Karpas-422 (cell line): ENCODE data around the gene F2R. TPM values are rescaled to one million over a fixed set of nuclear protein-coding genes. Genes with fewer than 3 reads are reported as not detected.
"Not testable (repeated sequence)": the region's sequence is repeated elsewhere in the genome, so short reads cannot be mapped to it uniquely, and the experiment has no call there.

Experiments used
- DNase-seq: peaks from one replicate; pipeline ENCODE4 v3.0.0-alpha.2; 2015
- H2AFZ ChIP-seq: fragments of 200-600 bp; sonication (generic); 2 replicates; pipeline ENCODE4 v1.6.1; 2014; ENCODE audit warnings: antibody characterized with exemption, low read length, mixed read lengths
- H3K27ac ChIP-seq: fragments of 200-600 bp; sonication (generic); 2 replicates; pipeline ENCODE4 v1.5.1; 2014; ENCODE audit warnings: mild to moderate bottlenecking, low read length, moderate library complexity
- H3K27me3 ChIP-seq: fragments of 200-600 bp; sonication (generic); 2 replicates; pipeline ENCODE4 v1.6.1; 2014; ENCODE audit warnings: low read length, mixed read lengths
- H3K36me3 ChIP-seq: fragments of 200-600 bp; sonication (generic); 2 replicates; pipeline ENCODE4 v1.6.1; 2014; ENCODE audit warnings: low read length, mixed read lengths; ENCODE audit not compliant: insufficient read depth
- H3K4me1 ChIP-seq: fragments of 200-600 bp; sonication (generic); 2 replicates; pipeline ENCODE4 v1.6.1; 2014; ENCODE audit warnings: mild to moderate bottlenecking, low read length, mixed read lengths
- H3K4me2 ChIP-seq: fragments of 200-600 bp; sonication (generic); 2 replicates; pipeline ENCODE4 v1.6.1; 2014; ENCODE audit warnings: low read length, low read depth, mild to moderate bottlenecking; ENCODE audit not compliant: poor library complexity, severe bottlenecking
- H3K4me3 ChIP-seq: fragments of 200-600 bp; sonication (generic); 2 replicates; pipeline ENCODE4 v1.5.1; 2014; ENCODE audit warnings: mild to moderate bottlenecking, antibody characterized with exemption, low read length, mixed read lengths
- H3K79me2 ChIP-seq: fragments of 200-600 bp; sonication (generic); 2 replicates; pipeline ENCODE4 v1.6.1; 2014; ENCODE audit warnings: mild to moderate bottlenecking, low read length, mixed read lengths
- H3K9ac ChIP-seq: fragments of 200-600 bp; sonication (generic); 2 replicates; pipeline ENCODE4 v1.6.0; 2014; ENCODE audit warnings: low read length
- H3K9me2 ChIP-seq: fragments of 200-600 bp; sonication (generic), shearing (Covaris generic); replicated peaks from 2 replicates; pipeline ENCODE4 v1.6.0; 2014; ENCODE audit warnings: mild to moderate bottlenecking, low read length, moderate library complexity; ENCODE audit not compliant: insufficient read depth
- H3K9me3 ChIP-seq: fragments of 300-700, 200-600 bp; sonication (generic); 2 replicates; pipeline ENCODE4 v1.6.1; 2014; ENCODE audit warnings: low read length, mixed read lengths
- H4K20me1 ChIP-seq: fragments of 200-600 bp; sonication (generic); 2 replicates; pipeline ENCODE4 v1.6.1; 2014; ENCODE audit warnings: mild to moderate bottlenecking, antibody characterized with exemption, low read length, low read depth; ENCODE audit not compliant: insufficient read depth
- total RNA-seq: library from RNA; depleted of rRNA; stranded (reverse); fragments of >200 nt; shearing (Covaris generic); gene quantifications from 2 replicates; pipeline ENCODE4 v1.2.3, GENCODE V29; 2014; ENCODE audit warnings: low replicate concordance

The F2R gene
- total RNA-seq, 1 experiment from 2014 or later, result not detected

DNA sequence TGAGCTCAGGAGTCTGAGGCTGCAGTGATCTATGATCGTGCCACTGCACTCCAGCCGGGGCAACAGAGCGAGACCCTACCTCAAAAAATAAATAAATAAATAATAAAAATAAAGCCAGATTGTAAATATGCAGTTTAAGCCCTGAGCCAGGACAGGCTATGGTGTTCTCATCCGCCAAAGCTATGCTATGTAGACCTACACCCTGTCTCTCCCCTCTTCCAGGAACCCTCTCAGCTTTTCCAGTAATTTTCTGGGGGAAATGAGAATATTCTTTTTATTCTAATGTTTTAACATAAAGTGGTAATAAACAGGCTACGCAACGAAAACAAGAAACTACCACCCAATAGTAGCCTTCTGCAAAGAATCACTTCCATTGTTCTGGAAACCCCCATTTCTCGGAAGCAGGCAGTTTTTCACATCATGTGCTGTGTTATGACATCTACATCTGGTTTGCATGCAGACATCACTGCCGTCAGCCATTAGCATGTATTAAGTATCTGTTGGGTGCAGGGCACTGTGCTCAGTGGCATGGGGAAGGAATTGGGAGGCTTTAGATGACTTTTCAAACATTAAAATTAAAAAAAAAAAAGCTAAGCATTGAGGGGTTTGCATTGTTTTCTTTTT, 38.0 kb upstream of the F2R start:
- H3K4me3 ChIP-seq, result no peak overlapping the region
- H3K9me3 ChIP-seq, result no peaks in the 10 kb centered on the region
- no peaks in the 10 kb centered on the region for H4K20me1 ChIP-seq
- no peaks in the 10 kb centered on the region for H3K9me2 ChIP-seq
- DNase-seq, result no peak
- no peak overlapping the region for H3K9ac ChIP-seq
- no peaks in the 10 kb centered on the region for H3K27me3 ChIP-seq
- no peak overlapping the region for H2AFZ ChIP-seq
- H3K36me3 ChIP-seq, result no peaks in the 10 kb centered on the region
- no peak overlapping the region for H3K27ac ChIP-seq
- H3K4me1 ChIP-seq, result no peaks in the 10 kb centered on the region
- no peaks in the 10 kb centered on the region for H3K79me2 ChIP-seq
- no peak overlapping the region for H3K4me2 ChIP-seq

DNA sequence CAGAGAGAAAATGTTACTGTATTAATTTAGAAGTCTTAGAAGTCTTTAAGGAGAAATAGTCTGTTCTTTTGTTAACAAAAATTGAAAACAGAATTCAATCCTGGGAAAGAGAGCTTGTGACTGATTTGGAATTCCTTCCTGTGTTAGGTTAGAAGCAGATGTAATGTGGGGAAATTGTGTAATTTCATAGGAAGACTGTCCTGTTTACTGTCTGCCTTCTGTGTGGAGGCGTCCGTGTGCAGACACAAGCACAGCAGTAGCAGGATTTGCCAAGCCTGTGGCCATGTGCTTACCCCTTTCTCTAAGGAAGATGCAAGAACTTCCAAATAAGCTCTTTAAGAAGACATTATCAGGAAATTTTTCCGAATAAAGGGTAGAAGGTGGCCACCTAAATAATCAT, 36.7 kb upstream of the F2R start:
- no peak overlapping the region for H3K27ac ChIP-seq
- H2AFZ ChIP-seq, result no peak overlapping the region
- no peak for DNase-seq
- no peaks in the 10 kb centered on the region for H3K79me2 ChIP-seq
- no peaks in the 10 kb centered on the region for H3K9me2 ChIP-seq
- no peaks in the 10 kb centered on the region for H3K4me1 ChIP-seq
- H3K9ac ChIP-seq, result no peak overlapping the region
- no peaks in the 10 kb centered on the region for H3K36me3 ChIP-seq
- H3K4me2 ChIP-seq, result no peak overlapping the region
- no peak overlapping the region for H3K4me3 ChIP-seq
- no peaks in the 10 kb centered on the region for H3K9me3 ChIP-seq
- no peaks in the 10 kb centered on the region for H3K27me3 ChIP-seq
- no peaks in the 10 kb centered on the region for H4K20me1 ChIP-seq

DNA sequence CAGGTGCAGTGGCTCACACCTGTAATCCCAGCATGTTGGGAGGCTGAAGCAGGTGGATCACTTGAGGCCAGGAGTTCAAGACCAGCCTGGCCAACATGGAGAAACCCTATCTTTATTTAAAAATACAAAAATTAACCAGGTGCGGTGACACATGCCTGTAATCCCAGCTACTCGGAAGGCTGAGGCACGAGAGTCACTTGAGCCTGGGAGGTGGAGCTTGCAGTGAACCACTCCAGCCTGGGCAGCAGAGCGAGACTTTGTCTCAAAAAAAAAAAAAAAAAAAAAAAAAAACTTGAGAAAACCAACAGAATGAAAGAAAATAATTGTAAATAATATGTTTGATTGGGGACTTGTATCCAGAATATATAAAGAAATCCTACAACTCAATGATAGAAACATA, 35.1 kb upstream of the F2R start:
- H3K4me1 ChIP-seq, H2AFZ ChIP-seq, H3K4me2 ChIP-seq, H3K79me2 ChIP-seq, H3K9me2 ChIP-seq, H3K9me3 ChIP-seq, H4K20me1 ChIP-seq, H3K36me3 ChIP-seq, H3K27ac ChIP-seq, H3K27me3 ChIP-seq, H3K4me3 ChIP-seq, DNase-seq, H3K9ac ChIP-seq: not testable (repeated sequence)

DNA sequence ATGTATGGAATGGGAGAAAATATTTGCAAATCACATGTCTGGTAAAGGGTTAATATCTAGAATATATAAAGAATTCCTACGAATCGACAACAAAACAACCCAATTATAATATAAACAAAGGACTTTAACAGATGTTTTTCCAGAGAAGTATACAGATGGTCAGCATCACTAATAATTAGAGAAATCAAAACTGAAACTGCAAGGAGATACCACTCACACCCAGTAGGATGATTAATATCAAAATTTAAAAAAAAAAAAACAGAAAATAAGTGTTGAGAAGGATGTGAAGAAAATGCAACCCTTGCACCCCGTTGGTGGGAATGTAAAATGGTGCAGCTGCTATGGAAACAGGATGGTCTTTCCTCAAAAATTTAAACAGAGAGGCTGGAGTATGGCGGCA, 34.6 kb upstream of the F2R start:
- Histone ChIP-seq H2AFZ (no peak overlapping the region), H3K9ac (no peak overlapping the region), H3K27me3 (no peaks in the 10 kb centered on the region), H3K79me2 (no peaks in the 10 kb centered on the region), H3K4me2 (no peak overlapping the region), H3K9me3 (no peaks in the 10 kb centered on the region), H3K36me3 (no peaks in the 10 kb centered on the region), H3K4me1 (no peaks in the 10 kb centered on the region), H3K4me3 (no peak overlapping the region), H3K27ac (no peak overlapping the region), H4K20me1 (no peaks in the 10 kb centered on the region), H3K9me2 (no peaks in the 10 kb centered on the region)
- no peak for DNase-seq

DNA sequence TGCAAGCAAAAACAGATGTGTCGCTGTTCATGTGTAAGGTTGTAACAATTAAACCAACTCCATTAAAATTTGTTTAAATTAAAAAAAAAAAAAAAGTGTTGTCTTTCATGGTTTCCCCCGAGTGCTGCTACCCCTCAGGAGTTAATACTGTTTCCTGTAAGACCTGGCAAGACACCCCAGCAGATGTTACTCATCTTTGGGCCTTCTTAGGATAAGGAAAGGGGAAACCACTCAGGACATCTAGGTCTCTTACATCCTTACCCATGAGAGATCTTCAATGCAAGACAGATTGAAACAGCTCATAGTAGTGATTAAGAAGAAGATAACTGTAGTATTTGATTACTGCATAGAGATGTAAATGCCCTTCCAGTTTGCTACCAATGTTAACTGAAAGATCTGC, 33.5 kb upstream of the F2R start:
- Histone ChIP-seq H3K4me2 (no peak overlapping the region), H3K4me3 (no peak overlapping the region), H3K27me3 (no peaks in the 10 kb centered on the region), H3K4me1 (no peaks in the 10 kb centered on the region), H3K79me2 (no peaks in the 10 kb centered on the region), H3K36me3 (no peaks in the 10 kb centered on the region), H4K20me1 (no peaks in the 10 kb centered on the region), H3K27ac (no peak overlapping the region), H3K9ac (no peak overlapping the region), H3K9me2 (no peaks in the 10 kb centered on the region), H3K9me3 (no peaks in the 10 kb centered on the region), H2AFZ (no peak overlapping the region)
- no peak for DNase-seq

DNA sequence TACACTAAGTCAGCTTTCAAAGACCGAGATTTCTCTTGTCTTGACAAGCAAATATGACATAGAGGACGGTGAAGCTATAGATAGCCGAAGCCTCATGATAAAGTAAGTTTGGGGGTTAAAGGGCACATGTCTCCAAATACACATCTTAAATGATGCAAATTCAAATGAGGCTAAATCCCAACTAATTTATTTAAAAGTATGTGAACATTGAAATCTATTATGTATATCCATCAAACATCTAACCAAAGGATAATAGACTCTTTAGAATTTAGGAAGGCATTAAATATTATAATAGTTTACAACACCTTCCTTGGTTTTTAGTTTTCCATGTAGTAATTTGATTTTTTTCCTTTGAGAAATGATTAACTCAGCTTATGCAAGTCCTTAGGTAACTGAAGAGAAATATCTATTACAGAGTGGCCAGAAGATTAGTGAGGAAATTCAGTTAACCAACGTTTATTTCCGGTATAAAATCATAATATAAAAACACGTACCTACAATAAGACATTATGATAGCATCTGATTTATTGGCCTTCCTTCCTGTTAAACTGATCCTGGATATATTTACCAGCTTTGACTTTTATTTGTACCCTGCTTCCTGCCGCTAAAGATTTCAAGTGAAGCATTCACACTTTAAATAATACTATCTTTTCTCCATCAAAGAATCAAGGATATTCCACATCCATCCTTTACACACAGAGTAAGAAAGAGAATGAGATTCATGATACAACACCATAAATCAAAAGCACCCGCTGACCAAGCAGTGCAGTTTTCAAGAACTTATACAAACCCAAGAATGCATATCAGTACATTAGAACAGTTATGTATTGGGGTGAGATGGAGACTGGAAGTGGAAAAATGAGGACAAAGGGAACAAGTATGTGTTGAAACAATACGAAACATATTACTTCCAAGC, 31.9 kb upstream of the F2R start:
- H3K27ac ChIP-seq, result no peak overlapping the region
- H3K9me2 ChIP-seq, result no peaks in the 10 kb centered on the region
- no peak overlapping the region for H3K4me3 ChIP-seq
- no peaks in the 10 kb centered on the region for H3K36me3 ChIP-seq
- no peaks in the 10 kb centered on the region for H3K4me1 ChIP-seq
- no peaks in the 10 kb centered on the region for H3K79me2 ChIP-seq
- no peak overlapping the region for H2AFZ ChIP-seq
- no peaks in the 10 kb centered on the region for H3K9me3 ChIP-seq
- no peak for DNase-seq
- H3K27me3 ChIP-seq, result no peaks in the 10 kb centered on the region
- no peak overlapping the region for H3K4me2 ChIP-seq
- H3K9ac ChIP-seq, result no peak overlapping the region
- no peaks in the 10 kb centered on the region for H4K20me1 ChIP-seq

DNA sequence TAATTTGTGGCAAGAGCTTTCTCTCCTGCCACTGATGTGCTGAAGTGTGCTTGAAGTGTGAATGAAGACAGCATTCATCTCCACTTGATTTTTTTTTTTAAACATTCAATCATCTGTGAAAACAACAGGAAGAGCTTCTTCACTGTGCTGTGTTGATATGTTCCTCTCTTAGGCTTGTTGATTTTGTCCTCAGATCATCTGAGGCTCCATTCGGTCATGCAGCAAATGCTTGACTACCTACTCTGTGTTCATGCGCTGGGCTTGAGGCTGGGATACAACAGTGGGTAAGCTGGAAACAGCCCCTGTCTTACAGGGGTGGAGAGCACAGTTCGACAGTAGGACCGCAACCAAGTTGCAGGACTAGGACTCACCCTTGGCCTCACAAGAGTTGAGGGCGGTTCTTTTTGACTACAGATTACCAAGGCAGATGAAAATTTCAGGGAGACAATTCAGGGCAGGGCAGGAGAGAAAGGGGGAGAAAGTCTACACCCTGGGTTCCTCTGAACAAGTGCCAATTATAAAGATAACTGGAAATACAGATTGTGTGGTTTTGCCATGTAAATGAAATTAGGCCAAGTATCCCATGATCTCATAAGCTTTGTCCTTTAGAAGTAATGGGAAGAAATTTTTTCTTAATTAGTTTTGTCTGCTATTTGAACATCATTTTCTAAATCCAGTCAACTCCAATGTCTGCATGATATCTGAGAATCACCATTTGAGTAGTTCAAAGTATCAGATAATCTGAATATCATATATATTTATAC, 31.0 kb upstream of the F2R start:
- Histone ChIP-seq H4K20me1 (no peaks in the 10 kb centered on the region), H3K79me2 (no peaks in the 10 kb centered on the region), H3K27ac (no peak overlapping the region)

DNA sequence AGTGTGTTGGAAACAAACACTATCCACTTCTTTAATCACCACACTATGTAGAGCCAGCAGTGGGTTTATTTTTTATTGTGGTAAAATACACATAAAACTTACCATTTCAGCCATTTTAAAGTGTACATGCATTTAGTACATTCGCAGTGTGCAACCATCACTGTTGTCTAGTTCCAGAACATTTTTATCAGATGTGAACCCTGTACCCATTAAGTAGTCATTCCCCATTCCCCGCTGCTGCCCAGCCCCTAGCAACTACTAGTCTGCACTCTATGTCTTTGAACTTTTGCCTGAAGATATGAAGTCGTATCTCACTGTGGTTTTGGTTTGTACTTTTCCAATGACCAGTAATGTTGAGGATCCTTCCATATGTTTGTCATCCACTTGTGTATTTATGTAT, 30.2 kb upstream of the F2R start:
- H3K27ac ChIP-seq, result no peak overlapping the region
- no peaks in the 10 kb centered on the region for H3K9me3 ChIP-seq
- no peaks in the 10 kb centered on the region for H3K27me3 ChIP-seq
- no peak for DNase-seq
- no peak overlapping the region for H2AFZ ChIP-seq
- H3K9me2 ChIP-seq, result no peaks in the 10 kb centered on the region
- H3K4me2 ChIP-seq, result no peak overlapping the region
- H3K36me3 ChIP-seq, result no peaks in the 10 kb centered on the region
- H4K20me1 ChIP-seq, result no peaks in the 10 kb centered on the region
- no peak overlapping the region for H3K4me3 ChIP-seq
- no peaks in the 10 kb centered on the region for H3K4me1 ChIP-seq
- H3K9ac ChIP-seq, result no peak overlapping the region
- H3K79me2 ChIP-seq, result no peaks in the 10 kb centered on the region

More for the DNA sequence above, 31.0 kb upstream of the F2R start:
- Histone ChIP-seq H3K27me3 (no peaks in the 10 kb centered on the region), H3K36me3 (no peaks in the 10 kb centered on the region), H2AFZ (no peak overlapping the region), H3K4me3 (no peak overlapping the region), H3K9me3 (no peaks in the 10 kb centered on the region), H3K4me2 (no peak overlapping the region), H3K9ac (no peak overlapping the region), H3K9me2 (no peaks in the 10 kb centered on the region), H3K4me1 (no peaks in the 10 kb centered on the region)
- no peak for DNase-seq
